Measurements from ENCODE around the gene SPRR2F.
"Not testable (repeated sequence)": the region's sequence is repeated elsewhere in the genome, so short reads cannot be mapped to it uniquely, and the experiment has no call there.

Gene SPRR2F

DNA sequence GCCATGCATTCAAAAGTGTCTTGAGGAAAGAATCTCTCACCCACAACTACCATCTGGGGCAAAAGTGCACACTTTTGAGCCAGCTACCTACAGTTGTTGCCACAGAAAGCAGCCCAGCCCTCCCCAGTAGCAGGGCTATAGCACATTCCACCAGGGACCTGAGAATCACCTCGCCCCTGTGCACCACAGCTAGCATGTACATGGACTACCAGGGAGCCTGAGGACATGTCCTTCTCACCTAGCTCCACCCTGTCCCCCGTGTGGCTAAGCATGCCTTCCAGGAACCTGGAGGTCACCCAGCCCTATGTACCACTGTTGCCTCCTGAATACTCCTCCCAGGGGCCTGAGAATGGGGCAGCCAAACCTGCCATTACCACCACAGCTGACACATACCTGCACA lies 20.4 kb upstream of the SPRR2F start:
- TF ChIP-seq, protein P1, sequence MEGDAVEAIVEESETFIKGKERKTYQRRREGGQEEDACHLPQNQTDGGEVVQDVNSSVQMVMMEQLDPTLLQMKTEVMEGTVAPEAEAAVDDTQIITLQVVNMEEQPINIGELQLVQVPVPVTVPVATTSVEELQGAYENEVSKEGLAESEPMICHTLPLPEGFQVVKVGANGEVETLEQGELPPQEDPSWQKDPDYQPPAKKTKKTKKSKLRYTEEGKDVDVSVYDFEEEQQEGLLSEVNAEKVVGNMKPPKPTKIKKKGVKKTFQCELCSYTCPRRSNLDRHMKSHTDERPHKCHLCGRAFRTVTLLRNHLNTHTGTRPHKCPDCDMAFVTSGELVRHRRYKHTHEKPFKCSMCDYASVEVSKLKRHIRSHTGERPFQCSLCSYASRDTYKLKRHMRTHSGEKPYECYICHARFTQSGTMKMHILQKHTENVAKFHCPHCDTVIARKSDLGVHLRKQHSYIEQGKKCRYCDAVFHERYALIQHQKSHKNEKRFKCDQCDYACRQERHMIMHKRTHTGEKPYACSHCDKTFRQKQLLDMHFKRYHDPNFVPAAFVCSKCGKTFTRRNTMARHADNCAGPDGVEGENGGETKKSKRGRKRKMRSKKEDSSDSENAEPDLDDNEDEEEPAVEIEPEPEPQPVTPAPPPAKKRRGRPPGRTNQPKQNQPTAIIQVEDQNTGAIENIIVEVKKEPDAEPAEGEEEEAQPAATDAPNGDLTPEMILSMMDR (IDR thresholded peaks at IDR 0.05; ENCODE audit: low read depth, low read length, missing control alignments) = no peak
- in situ Hi-C loops (cut with HindIII; ENCODE audit: low sequenced_read_pairs) = no loop called here
- no peak overlapping the region for H3K4me3 ChIP-seq (ENCODE audit: low read depth, low read length)
- DNase-seq (ENCODE audit: low read depth) = no peak

DNA sequence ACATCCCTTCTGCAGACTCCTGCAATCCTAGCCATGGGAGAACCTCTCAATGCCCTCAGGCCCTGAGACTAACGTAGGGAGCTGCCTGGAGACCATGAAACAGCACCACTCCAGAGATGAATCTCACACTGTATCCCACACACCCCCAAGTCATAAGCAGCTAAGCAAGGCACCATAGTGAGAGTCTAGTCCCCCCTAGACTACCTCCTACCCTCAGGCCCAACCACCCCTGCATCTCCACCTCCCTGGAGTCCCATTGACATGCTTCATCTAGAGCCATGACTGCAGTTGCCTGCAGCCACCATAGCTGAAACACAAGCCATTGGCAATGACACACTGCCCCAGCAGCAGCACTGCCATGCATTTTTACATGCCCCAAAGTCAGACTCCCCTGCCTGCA lies 20.0 kb upstream of the SPRR2F start:
- TF ChIP-seq, protein P1 (IDR thresholded peaks at IDR 0.05; ENCODE audit: low read depth, low read length, missing control alignments) = no peak
- in situ Hi-C loops (cut with HindIII; ENCODE audit: low sequenced_read_pairs) = no loop called here
- no peak overlapping the region for H3K4me3 ChIP-seq (ENCODE audit: low read depth, low read length)
- DNase-seq (ENCODE audit: low read depth) = no peak

DNA sequence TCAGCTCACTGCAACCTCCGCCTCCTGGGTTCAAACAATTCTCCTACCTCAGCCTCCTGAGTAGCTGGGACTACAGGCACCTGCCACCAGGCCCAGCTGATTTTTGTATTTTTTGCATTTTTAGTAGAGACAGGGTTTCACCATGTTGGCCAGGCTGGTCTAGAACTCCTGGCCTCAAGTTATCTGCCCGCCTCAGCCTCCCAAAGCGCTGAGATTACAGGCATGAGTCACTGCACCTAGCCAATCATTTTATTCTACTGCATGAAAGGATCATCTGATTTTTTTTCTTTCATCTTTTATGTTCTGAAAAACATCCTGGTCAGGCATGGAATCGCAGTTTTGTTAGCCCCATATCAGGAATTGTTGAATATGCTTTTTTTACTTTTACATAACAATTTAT lies 15.4 kb upstream of the SPRR2F start:
- H3K4me3 ChIP-seq (ENCODE audit: low read depth, low read length); DNase-seq (ENCODE audit: low read depth); in situ Hi-C loops (cut with HindIII; ENCODE audit: low sequenced_read_pairs): not testable (repeated sequence)

DNA sequence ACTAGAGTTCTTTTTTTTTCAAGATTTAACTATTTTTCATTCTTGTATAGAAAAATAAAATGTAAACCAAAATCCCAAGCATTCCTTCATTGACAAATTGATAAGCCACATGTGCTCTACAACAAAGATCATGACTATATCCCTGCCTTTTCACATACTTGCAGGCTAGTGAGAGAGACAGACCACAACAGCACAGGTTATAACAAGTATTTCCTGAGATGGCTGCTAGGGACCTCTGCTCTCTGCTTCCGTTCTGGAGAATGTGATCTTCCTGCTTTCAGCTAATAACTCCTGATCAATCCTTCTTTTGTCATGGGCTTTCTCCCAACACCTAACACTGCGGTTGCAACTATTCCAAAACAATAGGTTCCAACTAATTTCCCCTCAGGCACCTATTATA lies 14.0 kb upstream of the SPRR2F start:
- no peak for DNase-seq (ENCODE audit: low read depth)
- TF ChIP-seq, protein P1 (IDR thresholded peaks at IDR 0.05; ENCODE audit: low read depth, low read length, missing control alignments) = no peak
- in situ Hi-C loops (cut with HindIII; ENCODE audit: low sequenced_read_pairs) = no loop called here
- H3K4me3 ChIP-seq (ENCODE audit: low read depth, low read length) = no peak overlapping the region

DNA sequence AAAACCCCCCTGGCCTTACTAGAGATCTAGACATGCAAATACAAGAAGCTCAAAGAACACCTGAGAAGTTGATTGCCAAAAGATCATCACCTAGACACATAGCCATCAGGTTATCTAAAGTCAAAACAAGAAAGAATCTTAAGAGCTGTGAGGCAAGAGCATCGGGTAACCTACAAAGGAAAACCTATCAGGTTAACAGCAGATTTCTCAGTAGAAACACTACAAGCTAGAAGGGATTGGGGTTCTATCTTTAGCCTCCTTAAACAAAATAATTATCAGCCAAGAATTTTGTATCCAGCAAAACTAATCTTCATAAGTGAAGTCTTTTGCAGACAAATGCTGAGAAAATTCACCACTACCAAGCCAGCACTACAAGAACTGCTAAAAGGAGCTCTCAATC lies 12.2 kb upstream of the SPRR2F start:
- DNase-seq (ENCODE audit: low read depth) = no peak
- in situ Hi-C loops (cut with HindIII; ENCODE audit: low sequenced_read_pairs) = no loop called here
- TF ChIP-seq, protein P1 (IDR thresholded peaks at IDR 0.05; ENCODE audit: low read depth, low read length, missing control alignments) = no peak
- H3K4me3 ChIP-seq (ENCODE audit: low read depth, low read length) = no peak overlapping the region

DNA sequence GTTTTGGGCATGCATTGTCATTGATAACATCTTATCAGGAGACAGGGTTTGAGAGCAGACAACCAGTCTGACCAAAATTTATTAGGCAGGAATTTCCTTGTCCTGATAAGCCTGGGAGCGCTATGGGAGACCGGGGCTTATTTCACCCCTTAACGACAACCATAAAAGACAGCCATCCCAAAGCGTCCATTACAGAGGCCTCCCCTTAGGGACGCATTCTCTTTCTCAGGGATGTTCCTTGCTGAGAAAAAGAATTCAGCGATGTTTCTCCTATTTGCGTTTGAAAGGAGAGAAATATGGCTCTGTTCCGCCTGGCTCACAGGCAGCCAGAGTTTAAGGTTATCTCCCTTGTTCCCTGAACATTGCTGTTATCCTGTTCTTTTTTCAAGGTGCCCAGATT lies 10.5 kb upstream of the SPRR2F start:
- DNase-seq (ENCODE audit: low read depth); in situ Hi-C loops (cut with HindIII; ENCODE audit: low sequenced_read_pairs); H3K4me3 ChIP-seq (ENCODE audit: low read depth, low read length): not testable (repeated sequence)

DNA sequence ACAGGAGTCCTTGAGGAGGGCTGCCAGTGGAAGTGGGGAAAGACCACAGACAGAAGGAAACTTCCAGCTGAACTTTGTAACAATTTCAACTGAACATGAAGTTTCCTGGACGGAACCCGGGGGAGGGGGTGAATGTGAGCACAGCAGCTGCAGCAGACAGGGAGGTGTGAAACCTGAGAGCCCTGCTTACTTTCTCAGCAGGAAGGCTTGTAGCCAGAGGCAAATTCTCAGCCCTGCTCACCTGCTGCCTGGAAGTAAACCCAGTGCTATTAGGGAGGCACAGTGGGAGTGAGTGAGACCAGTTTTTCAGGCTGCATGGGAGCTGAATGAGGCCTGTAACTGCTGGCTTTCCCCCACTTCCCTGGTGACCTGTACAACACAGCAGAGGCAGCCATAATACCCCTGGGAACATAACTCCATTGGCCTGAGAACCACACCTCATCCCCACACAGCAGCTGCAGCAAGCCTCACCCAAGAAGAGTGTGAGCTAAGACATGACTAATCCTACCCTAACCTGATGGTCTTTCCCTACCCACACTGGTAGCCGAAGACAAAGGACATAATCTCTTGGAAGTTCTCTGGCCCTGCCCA lies 9.6 kb upstream of the SPRR2F start:
- DNase-seq (ENCODE audit: low read depth) = no peak
- TF ChIP-seq, protein P1 (IDR thresholded peaks at IDR 0.05; ENCODE audit: low read depth, low read length, missing control alignments) = no peak
- no peak overlapping the region for H3K4me3 ChIP-seq (ENCODE audit: low read depth, low read length)
- in situ Hi-C loops (cut with HindIII; ENCODE audit: low sequenced_read_pairs) = no loop called here

DNA sequence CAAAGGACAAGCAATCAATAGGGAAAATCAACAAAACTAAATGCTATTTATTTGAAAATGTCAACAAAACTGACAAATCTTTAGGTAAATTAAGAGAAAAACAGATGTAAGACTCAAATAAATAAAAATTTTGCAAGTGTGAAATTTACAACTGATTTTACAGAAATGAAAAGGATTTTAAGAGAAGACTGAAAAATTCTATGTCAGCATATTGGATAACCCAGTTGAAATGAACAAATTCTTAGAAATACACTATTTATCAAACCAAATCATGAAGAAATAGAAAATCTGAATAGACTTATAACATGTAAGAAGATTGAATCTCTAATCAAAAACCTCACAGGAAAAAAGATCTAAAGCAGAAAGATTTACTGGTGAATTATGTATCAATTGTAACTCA lies 7.6 kb upstream of the SPRR2F start:
- TF ChIP-seq, protein P1 (IDR thresholded peaks at IDR 0.05; ENCODE audit: low read depth, low read length, missing control alignments) = no peak
- no peak overlapping the region for H3K4me3 ChIP-seq (ENCODE audit: low read depth, low read length)
- in situ Hi-C loops (cut with HindIII; ENCODE audit: low sequenced_read_pairs) = no loop called here
- DNase-seq (ENCODE audit: low read depth) = no peak

Data from astrocyte of the cerebellum (primary cell).